T-helper 2 cell treated with Interferon-gamma antibody and Interleukin-4, amounts not matched to agents 5 μg/mL and 100 μg/mL, for 36 hours (primary cell): Measurements from ENCODE around the gene APOBEC3G.
"Not testable (repeated sequence)": the region's sequence is repeated elsewhere in the genome, so short reads cannot be mapped to it uniquely, and the experiment has no call there.

Experiments
- DNase-seq: peaks from one replicate; pipeline ENCODE4 v3.0.0; 2021; ENCODE audit warnings: low spot score
- H3K27ac Mint-ChIP-seq: one replicate; pipeline ENCODE4 v1.8.0; 2021; ENCODE audit warnings: mild to moderate bottlenecking, mixed read lengths
- H3K27me3 Mint-ChIP-seq: one replicate; pipeline ENCODE4 v1.8.0; 2021; ENCODE audit warnings: low read depth, mixed read lengths
- H3K36me3 Mint-ChIP-seq: one replicate; pipeline ENCODE4 v1.8.0; 2021; ENCODE audit warnings: low read depth, mixed read lengths
- H3K4me1 Mint-ChIP-seq: one replicate; pipeline ENCODE4 v1.8.0; 2021; ENCODE audit warnings: low read depth, mixed read lengths
- H3K4me3 Mint-ChIP-seq: one replicate; pipeline ENCODE4 v1.8.0; 2022; ENCODE audit warnings: mild to moderate bottlenecking, moderate library complexity, mixed read lengths
- H3K9me3 Mint-ChIP-seq: one replicate; pipeline ENCODE4 v1.8.0; 2021; ENCODE audit warnings: mixed read lengths

APOBEC3G gene

GRCh38 chr22:39078329-39078728 lies 1.3 kb downstream of the APOBEC3G start:
- H3K27ac Mint-ChIP-seq, result peak overlapping the region; percentile 85
- no peaks in the 10 kb centered on the region for H3K9me3 Mint-ChIP-seq
- DNase-seq, result no peak
- H3K27me3 Mint-ChIP-seq, result no peaks in the 10 kb centered on the region
- peaks cover 29% of the 10 kb centered on the region for H3K4me1 Mint-ChIP-seq
- peaks cover 34% of the 10 kb centered on the region for H3K36me3 Mint-ChIP-seq
- H3K4me3 Mint-ChIP-seq, result peak overlapping the region; percentile 95

GRCh38 chr22:39079054-39079637 lies 2.1 kb downstream of the APOBEC3G start:
- H3K4me1 Mint-ChIP-seq, result peaks cover 29% of the 10 kb centered on the region
- H3K27me3 Mint-ChIP-seq, H3K27ac Mint-ChIP-seq, H3K9me3 Mint-ChIP-seq, DNase-seq: not testable (repeated sequence)
- H3K4me3 Mint-ChIP-seq, result peak overlapping the region; percentile 95
- peaks cover 38% of the 10 kb centered on the region for H3K36me3 Mint-ChIP-seq

DNA sequence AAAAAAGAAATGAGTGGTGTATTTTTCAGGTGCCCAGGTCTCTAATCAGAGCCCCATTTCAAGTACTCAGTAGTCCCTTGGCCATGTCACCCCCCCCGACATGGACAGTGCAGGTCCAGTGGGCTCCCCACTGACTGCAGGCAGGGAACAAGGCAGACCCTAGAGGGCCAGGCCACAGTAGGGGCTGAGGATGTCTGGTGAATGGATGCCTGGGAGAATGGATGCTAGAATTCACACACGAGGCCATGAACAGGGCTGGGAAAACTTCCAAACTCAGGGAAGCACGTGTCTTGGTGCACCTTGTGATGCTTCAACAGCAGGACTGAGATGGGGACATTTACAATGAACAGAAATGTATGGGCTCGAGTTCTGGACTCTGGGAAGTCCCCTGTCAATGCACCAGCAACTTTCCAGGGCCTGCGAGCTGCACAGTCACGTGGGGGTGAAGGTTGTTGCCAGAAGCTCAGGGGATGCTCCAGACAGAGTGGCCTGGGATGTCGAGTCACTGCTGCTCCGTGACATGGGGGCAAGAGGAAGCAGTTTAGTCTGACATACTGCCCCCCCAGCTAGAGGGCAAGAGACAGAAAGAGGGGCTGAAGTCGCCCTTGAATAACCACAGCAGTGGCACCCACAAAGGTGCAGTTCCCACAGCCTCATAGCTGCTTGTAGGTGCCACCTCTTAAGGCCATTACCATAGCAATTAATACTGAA lies 3.1 kb downstream of the APOBEC3G start:
- Mint-ChIP-seq H3K4me1 (peaks cover 25% of the 10 kb centered on the region), H3K36me3 (peaks cover 41% of the 10 kb centered on the region), H3K27ac (peak overlapping the region; percentile 36), H3K9me3 (no peaks in the 10 kb centered on the region), H3K27me3 (no peaks in the 10 kb centered on the region), H3K4me3 (no peak overlapping the region)
- DNase-seq, result no peak

DNA sequence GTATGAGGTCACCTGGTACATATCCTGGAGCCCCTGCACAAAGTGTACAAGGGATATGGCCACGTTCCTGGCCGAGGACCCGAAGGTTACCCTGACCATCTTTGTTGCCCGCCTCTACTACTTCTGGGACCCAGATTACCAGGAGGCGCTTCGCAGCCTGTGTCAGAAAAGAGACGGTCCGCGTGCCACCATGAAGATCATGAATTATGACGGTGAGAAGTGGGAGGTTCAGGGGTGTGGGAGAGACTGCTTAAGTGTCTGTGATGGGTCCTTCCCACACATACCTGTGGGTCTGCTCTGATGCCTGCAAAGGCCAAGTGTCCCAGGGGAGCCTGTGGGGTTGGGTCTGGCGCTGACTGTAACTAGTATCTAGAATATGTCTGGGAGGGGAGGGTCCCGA lies 3.9 kb downstream of the APOBEC3G start:
- Mint-ChIP-seq H3K4me1 (peaks cover 28% of the 10 kb centered on the region), H3K4me3 (peak overlapping the region; percentile 3), H3K36me3 (peaks cover 42% of the 10 kb centered on the region), H3K27me3 (no peaks in the 10 kb centered on the region), H3K9me3 (no peaks in the 10 kb centered on the region), H3K27ac (peak overlapping the region; percentile 11)
- DNase-seq, result no peak

GRCh38 chr22:39081598-39081997 lies 4.5 kb downstream of the APOBEC3G start:
- H3K27ac Mint-ChIP-seq, result no peak overlapping the region
- H3K4me3 Mint-ChIP-seq, result no peak overlapping the region
- H3K36me3 Mint-ChIP-seq, result peaks cover 45% of the 10 kb centered on the region
- H3K4me1 Mint-ChIP-seq, result peaks cover 27% of the 10 kb centered on the region
- no peaks in the 10 kb centered on the region for H3K9me3 Mint-ChIP-seq
- DNase-seq, result no peak
- no peaks in the 10 kb centered on the region for H3K27me3 Mint-ChIP-seq

- peaks cover 43% of the 10 kb centered on the region for H3K36me3 Mint-ChIP-seq
- H3K4me3 Mint-ChIP-seq, result no peak overlapping the region
- H3K4me1 Mint-ChIP-seq, result peaks cover 29% of the 10 kb centered on the region
- no peak for DNase-seq
- no peaks in the 10 kb centered on the region for H3K27me3 Mint-ChIP-seq
- H3K9me3 Mint-ChIP-seq, result no peaks in the 10 kb centered on the region
- no peak overlapping the region for H3K27ac Mint-ChIP-seq
Measured at GRCh38 chr22:39083212-39084165, 6.4 kb downstream of the APOBEC3G start.

DNA sequence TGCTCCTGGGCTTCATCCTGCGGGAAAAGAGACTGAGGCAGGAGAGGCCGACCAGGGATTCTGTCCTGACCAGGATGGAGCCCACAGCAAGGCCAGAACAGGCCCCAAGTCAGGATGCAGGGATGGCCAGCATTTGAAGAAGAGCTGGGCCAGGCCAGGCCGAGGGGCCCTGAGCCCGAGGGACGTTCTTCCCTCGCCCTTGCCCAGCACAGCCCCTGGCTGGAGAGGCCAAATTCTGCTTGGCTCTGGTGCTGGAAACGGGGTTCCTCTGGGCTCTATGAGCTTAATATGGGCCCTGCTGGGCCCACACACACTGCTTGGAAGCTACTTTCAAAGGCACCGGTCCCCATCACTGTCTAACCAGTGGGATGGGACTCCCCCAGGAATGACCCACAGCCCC lies 7.6 kb downstream of the APOBEC3G start:
- no peak for DNase-seq
- Mint-ChIP-seq H3K9me3 (no peaks in the 10 kb centered on the region), H3K36me3 (peaks cover 43% of the 10 kb centered on the region), H3K4me1 (peaks cover 38% of the 10 kb centered on the region), H3K27ac (no peak overlapping the region), H3K4me3 (no peak overlapping the region), H3K27me3 (no peaks in the 10 kb centered on the region)

DNA sequence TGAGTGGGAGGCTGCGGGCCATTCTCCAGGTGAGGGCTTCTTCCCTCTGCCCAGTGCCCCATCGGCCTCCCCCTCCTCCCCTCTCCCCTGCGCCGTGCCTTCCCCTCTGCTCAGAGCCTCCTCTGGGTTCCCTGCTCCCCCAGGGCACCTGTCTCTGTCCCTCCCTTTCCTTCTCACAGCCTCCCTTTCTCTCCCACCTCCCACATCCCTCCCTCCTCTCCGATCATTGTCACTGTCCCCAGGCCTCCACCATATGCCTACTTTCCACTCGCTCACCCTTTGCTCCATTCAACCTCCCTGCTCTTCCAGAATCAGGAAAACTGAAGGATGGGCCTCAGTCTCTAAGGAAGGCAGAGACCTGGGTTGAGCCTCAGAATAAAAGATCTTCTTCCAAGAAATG lies 10.0 kb downstream of the APOBEC3G start:
- Mint-ChIP-seq H3K9me3 (no peaks in the 10 kb centered on the region), H3K36me3 (peaks cover 26% of the 10 kb centered on the region), H3K27ac (peak overlapping the region; percentile 80), H3K4me1 (peaks cover 51% of the 10 kb centered on the region), H3K27me3 (no peaks in the 10 kb centered on the region), H3K4me3 (no peak overlapping the region)
- DNase-seq, result no peak

- peaks cover 22% of the 10 kb centered on the region for H3K36me3 Mint-ChIP-seq
- no peak for DNase-seq
- no peaks in the 10 kb centered on the region for H3K27me3 Mint-ChIP-seq
- H3K4me3 Mint-ChIP-seq, result no peak overlapping the region
- no peaks in the 10 kb centered on the region for H3K9me3 Mint-ChIP-seq
- peak overlapping the region; percentile 79 for H3K27ac Mint-ChIP-seq
- peaks cover 61% of the 10 kb centered on the region for H3K4me1 Mint-ChIP-seq
Measured at GRCh38 chr22:39087881-39088684, 11.0 kb downstream of the APOBEC3G start.

DNA sequence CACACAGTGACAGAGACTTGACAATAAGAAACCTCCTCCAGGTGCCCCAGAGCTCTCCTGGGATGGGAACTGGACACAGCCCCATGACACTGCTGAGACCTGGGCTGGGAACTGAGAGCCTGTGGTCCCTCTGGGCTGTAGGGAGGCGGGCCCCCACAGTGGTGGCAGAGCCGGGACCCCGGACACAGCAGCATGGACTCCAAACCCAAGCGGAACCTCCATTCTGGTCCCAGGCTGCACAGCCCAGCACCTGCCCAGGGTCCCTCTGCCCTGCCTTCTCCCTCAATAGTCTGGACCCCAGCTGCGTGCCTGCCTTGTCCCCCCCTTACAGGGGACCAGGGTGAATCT lies 11.6 kb downstream of the APOBEC3G start:
- H3K36me3 Mint-ChIP-seq, result peaks cover 16% of the 10 kb centered on the region
- peaks cover 62% of the 10 kb centered on the region for H3K4me1 Mint-ChIP-seq
- H3K27me3 Mint-ChIP-seq, result no peaks in the 10 kb centered on the region
- no peak for DNase-seq
- H3K4me3 Mint-ChIP-seq, result no peak overlapping the region
- no peaks in the 10 kb centered on the region for H3K9me3 Mint-ChIP-seq
- H3K27ac Mint-ChIP-seq, result peak overlapping the region; percentile 97

- peak overlapping the region; percentile 81 for H3K4me3 Mint-ChIP-seq
- H3K27me3 Mint-ChIP-seq, result no peaks in the 10 kb centered on the region
- H3K4me1 Mint-ChIP-seq, result peaks cover 71% of the 10 kb centered on the region
- peaks cover 15% of the 10 kb centered on the region for H3K36me3 Mint-ChIP-seq
- H3K27ac Mint-ChIP-seq, result peak overlapping the region; percentile 97
- no peak for DNase-seq
- no peaks in the 10 kb centered on the region for H3K9me3 Mint-ChIP-seq
Measured at GRCh38 chr22:39089928-39090327, 12.9 kb downstream of the APOBEC3G start.

GRCh38 chr22:39090426-39091064 lies 13.5 kb downstream of the APOBEC3G start:
- H3K36me3 Mint-ChIP-seq, result peaks cover 12% of the 10 kb centered on the region
- H3K4me1 Mint-ChIP-seq, result peaks cover 76% of the 10 kb centered on the region
- H3K27me3 Mint-ChIP-seq, result no peaks in the 10 kb centered on the region
- DNase-seq, result peak; percentile 81
- H3K4me3 Mint-ChIP-seq, result peak overlapping the region; percentile 81
- peak overlapping the region; percentile 97 for H3K27ac Mint-ChIP-seq
- H3K9me3 Mint-ChIP-seq, result no peaks in the 10 kb centered on the region
